SK-N-SH treated with all-trans-retinoic acid at 6 μM for 48 hours (cell line): ENCODE data around the gene SH3BGRL2.

Experiments used
- ATAC-seq: fragments of 200-7000 bp; cut with Tn5 transposase; 3 replicates; pipeline ENCODE4 v1.9.1; 2020; ENCODE audit warnings: mild to moderate bottlenecking, moderate library complexity
- BACH2 ChIP-seq: fragments of 250-450 bp; sonication (Bioruptor Pico); IDR thresholded peaks from 2 replicates; pipeline ENCODE4 v1.9.0; 2021; ENCODE audit warnings: mild to moderate bottlenecking, borderline replicate concordance
- CSDC2 ChIP-seq: fragments of 250-450 bp; sonication (Bioruptor Pico); IDR thresholded peaks from 2 replicates; pipeline ENCODE4 v1.5.0; 2020; ENCODE audit warnings: mild to moderate bottlenecking, moderate library complexity
- GLIS3 ChIP-seq: fragments of 250-450 bp; sonication (Bioruptor Pico); IDR thresholded peaks from 2 replicates; pipeline ENCODE4 v1.5.0; 2020; ENCODE audit warnings: mild to moderate bottlenecking, moderate library complexity
- ISL1 ChIP-seq: fragments of 250-450 bp; sonication (Bioruptor Pico); IDR thresholded peaks from 2 replicates; pipeline ENCODE4 v2.1.2; 2022; ENCODE audit warnings: mild to moderate bottlenecking, moderate library complexity
- OSR1 ChIP-seq: fragments of 250-450 bp; sonication (Bioruptor Pico); IDR thresholded peaks from 2 replicates; pipeline ENCODE4 v1.8.0; 2022; ENCODE audit warnings: moderate library complexity, mild to moderate bottlenecking, inconsistent platforms
- PPARA ChIP-seq: fragments of 250-450 bp; sonication (Bioruptor Pico); IDR thresholded peaks from 2 replicates; pipeline ENCODE4 v1.5.0; 2020; ENCODE audit warnings: mild to moderate bottlenecking, borderline replicate concordance
- RARB ChIP-seq: fragments of 250-450 bp; sonication (Bioruptor Pico); IDR thresholded peaks from 2 replicates; pipeline ENCODE4 v1.8.0; 2021; ENCODE audit warnings: mild to moderate bottlenecking, moderate library complexity
- TOX ChIP-seq: fragments of 250-450 bp; sonication (Bioruptor Pico); IDR thresholded peaks from 2 replicates; pipeline ENCODE4 v1.8.0; 2021; ENCODE audit warnings: mild to moderate bottlenecking, moderate library complexity, borderline replicate concordance
- ZC3H10 ChIP-seq: fragments of 250-450 bp; sonication (Bioruptor Pico); IDR thresholded peaks from 2 replicates; pipeline ENCODE4 v1.5.1; 2021; ENCODE audit warnings: mild to moderate bottlenecking, moderate library complexity
- ZFP3 ChIP-seq: fragments of 250-450 bp; sonication (Bioruptor Pico); IDR thresholded peaks from 2 replicates; pipeline ENCODE4 v1.5.0; 2020; ENCODE audit warnings: mild to moderate bottlenecking, moderate library complexity
- ZFP30 ChIP-seq: fragments of 450-650 bp; formaldehyde crosslinking; IDR thresholded peaks from 2 replicates; pipeline ENCODE4 v1.5.0; 2022; ENCODE audit warnings: mild to moderate bottlenecking, moderate library complexity
- ZNF565 ChIP-seq: fragments of 450-650 bp; formaldehyde crosslinking; conservative IDR thresholded peaks from 2 replicates; pipeline ENCODE4 v1.5.0; 2020; ENCODE audit warnings: low read depth, mild to moderate bottlenecking, moderate library complexity
- ZNF70 ChIP-seq: fragments of 450-650 bp; formaldehyde crosslinking; IDR thresholded peaks from 2 replicates; pipeline ENCODE4 v1.5.0; 2020; ENCODE audit warnings: mild to moderate bottlenecking, moderate library complexity
- ZNF8 ChIP-seq: fragments of 450-650 bp; formaldehyde crosslinking; IDR thresholded peaks from 2 replicates; pipeline ENCODE4 v1.5.0; 2020; ENCODE audit warnings: mild to moderate bottlenecking, moderate library complexity
- TF ChIP-seq, protein P1 (sequence below): fragments of 250-450 bp; sonication (Bioruptor Pico); IDR thresholded peaks from 2 replicates; pipeline ENCODE4 v1.5.0; 2020; ENCODE audit warnings: mild to moderate bottlenecking, moderate library complexity
- TF ChIP-seq, protein P2 (sequence below): fragments of 250-450 bp; sonication (Bioruptor Pico); IDR thresholded peaks from 2 replicates; pipeline ENCODE4 v1.5.1; 2020; ENCODE audit warnings: low read depth, mild to moderate bottlenecking, moderate library complexity
- TF ChIP-seq, protein P3 (sequence below): fragments of 250-450 bp; sonication (Bioruptor Pico); IDR thresholded peaks from 2 replicates; pipeline ENCODE4 v1.8.0; 2020; ENCODE audit warnings: mild to moderate bottlenecking, moderate library complexity, borderline replicate concordance
- TF ChIP-seq, protein P4 (sequence below): fragments of 250-450 bp; sonication (Bioruptor Pico); IDR thresholded peaks from 2 replicates; pipeline ENCODE4 v1.5.1; 2021; ENCODE audit warnings: mild to moderate bottlenecking, moderate library complexity

SH3BGRL2 gene

DNA sequence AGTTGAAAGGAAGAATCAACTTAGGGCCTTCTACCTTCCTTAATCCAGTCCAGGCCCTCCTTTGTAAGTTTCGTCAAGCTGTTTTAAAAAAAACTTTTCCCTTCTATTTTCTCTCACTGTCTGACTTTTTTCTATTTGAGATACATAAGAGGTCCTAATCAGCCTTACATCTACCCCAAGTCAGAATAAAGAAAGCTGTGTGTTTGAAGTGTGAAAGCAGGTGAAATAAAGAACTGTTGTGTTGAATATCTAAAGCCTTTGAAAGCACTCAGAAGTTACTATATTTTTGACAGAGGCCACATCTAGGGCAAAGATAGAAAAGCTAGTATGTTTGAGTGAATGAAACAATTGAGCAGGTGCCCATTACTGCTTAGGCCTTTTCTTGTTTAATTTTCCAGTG lies 35.5 kb downstream of the SH3BGRL2 start (continued):
- TF ChIP-seq, protein P1, sequence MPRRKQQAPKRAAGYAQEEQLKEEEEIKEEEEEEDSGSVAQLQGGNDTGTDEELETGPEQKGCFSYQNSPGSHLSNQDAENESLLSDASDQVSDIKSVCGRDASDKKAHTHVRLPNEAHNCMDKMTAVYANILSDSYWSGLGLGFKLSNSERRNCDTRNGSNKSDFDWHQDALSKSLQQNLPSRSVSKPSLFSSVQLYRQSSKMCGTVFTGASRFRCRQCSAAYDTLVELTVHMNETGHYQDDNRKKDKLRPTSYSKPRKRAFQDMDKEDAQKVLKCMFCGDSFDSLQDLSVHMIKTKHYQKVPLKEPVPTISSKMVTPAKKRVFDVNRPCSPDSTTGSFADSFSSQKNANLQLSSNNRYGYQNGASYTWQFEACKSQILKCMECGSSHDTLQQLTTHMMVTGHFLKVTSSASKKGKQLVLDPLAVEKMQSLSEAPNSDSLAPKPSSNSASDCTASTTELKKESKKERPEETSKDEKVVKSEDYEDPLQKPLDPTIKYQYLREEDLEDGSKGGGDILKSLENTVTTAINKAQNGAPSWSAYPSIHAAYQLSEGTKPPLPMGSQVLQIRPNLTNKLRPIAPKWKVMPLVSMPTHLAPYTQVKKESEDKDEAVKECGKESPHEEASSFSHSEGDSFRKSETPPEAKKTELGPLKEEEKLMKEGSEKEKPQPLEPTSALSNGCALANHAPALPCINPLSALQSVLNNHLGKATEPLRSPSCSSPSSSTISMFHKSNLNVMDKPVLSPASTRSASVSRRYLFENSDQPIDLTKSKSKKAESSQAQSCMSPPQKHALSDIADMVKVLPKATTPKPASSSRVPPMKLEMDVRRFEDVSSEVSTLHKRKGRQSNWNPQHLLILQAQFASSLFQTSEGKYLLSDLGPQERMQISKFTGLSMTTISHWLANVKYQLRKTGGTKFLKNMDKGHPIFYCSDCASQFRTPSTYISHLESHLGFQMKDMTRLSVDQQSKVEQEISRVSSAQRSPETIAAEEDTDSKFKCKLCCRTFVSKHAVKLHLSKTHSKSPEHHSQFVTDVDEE (CRISPR knock-in tag), result no peak
- TF ChIP-seq ZNF8 (CRISPR knock-in tag) (no peak), ISL1 (no peak)

DNA sequence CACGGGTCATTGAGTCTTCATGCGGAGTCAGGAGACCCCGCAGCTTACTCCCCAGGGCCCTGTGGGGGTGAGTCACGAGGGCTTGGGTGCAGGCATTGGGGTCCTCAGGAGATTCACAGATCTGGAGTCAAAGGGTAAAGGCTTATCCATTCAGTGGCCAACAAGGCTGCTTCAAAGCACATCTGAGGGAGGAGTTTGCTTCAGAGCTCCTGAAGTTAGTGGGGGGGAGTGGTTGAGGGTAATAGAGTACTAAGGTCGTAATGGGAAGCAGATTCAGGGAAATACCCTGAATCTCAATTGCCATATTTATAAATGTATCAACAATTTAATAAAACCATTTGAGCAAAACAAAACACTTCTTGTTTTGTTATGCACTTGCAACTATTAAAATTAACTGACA lies 37.3 kb downstream of the SH3BGRL2 start:
- TF ChIP-seq GLIS3 (CRISPR knock-in tag), result no peak
- no peak for TF ChIP-seq ZC3H10 (CRISPR knock-in tag)
- TF ChIP-seq, protein P2, sequence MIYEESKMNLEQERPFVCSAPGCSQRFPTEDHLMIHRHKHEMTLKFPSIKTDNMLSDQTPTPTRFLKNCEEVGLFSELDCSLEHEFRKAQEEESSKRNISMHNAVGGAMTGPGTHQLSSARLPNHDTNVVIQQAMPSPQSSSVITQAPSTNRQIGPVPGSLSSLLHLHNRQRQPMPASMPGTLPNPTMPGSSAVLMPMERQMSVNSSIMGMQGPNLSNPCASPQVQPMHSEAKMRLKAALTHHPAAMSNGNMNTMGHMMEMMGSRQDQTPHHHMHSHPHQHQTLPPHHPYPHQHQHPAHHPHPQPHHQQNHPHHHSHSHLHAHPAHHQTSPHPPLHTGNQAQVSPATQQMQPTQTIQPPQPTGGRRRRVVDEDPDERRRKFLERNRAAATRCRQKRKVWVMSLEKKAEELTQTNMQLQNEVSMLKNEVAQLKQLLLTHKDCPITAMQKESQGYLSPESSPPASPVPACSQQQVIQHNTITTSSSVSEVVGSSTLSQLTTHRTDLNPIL (CRISPR knock-in tag), result no peak
- TF ChIP-seq TOX (CRISPR knock-in tag), result no peak
- no peak for TF ChIP-seq ZFP3 (CRISPR knock-in tag)
- no peak for TF ChIP-seq OSR1 (CRISPR knock-in tag)
- no peak for TF ChIP-seq ZNF8 (CRISPR knock-in tag)
- no peak for TF ChIP-seq ZNF565 (CRISPR knock-in tag)
- no peak for TF ChIP-seq BACH2
- no peak for TF ChIP-seq PPARA
- ATAC-seq, result no peak

DNA sequence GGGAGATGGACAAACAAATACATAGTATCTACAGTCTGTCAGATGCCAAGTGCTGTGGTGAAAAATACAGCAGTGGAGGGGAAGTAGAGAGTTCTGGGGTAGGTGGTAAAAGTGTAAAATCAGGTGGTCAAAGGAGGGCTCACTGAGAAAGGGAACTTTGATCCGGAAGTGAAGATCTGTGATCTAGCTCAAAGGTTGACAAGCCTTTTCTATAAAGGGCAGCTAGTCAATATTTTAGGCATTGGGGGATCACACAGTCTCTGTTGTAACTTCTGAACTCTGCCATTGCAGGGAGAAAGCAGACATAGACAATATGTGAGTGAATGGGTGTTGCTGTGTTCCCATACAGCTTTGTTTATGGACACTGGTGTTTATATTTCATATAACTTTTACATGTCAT lies 38.6 kb downstream of the SH3BGRL2 start:
- no peak for ATAC-seq
- TF ChIP-seq GLIS3 (CRISPR knock-in tag) (no peak), OSR1 (CRISPR knock-in tag) (no peak), ISL1 (no peak), BACH2 (no peak), RARB (CRISPR knock-in tag) (no peak), ZNF70 (CRISPR knock-in tag) (no peak), ZFP3 (CRISPR knock-in tag) (no peak), CSDC2 (CRISPR knock-in tag) (no peak), PPARA (no peak), ZFP30 (no peak), ZNF565 (CRISPR knock-in tag) (no peak), ZNF8 (CRISPR knock-in tag) (no peak)
- TF ChIP-seq, protein P2 (CRISPR knock-in tag), result no peak
- TF ChIP-seq, protein P3, sequence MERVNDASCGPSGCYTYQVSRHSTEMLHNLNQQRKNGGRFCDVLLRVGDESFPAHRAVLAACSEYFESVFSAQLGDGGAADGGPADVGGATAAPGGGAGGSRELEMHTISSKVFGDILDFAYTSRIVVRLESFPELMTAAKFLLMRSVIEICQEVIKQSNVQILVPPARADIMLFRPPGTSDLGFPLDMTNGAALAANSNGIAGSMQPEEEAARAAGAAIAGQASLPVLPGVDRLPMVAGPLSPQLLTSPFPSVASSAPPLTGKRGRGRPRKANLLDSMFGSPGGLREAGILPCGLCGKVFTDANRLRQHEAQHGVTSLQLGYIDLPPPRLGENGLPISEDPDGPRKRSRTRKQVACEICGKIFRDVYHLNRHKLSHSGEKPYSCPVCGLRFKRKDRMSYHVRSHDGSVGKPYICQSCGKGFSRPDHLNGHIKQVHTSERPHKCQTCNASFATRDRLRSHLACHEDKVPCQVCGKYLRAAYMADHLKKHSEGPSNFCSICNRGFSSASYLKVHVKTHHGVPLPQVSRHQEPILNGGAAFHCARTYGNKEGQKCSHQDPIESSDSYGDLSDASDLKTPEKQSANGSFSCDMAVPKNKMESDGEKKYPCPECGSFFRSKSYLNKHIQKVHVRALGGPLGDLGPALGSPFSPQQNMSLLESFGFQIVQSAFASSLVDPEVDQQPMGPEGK (CRISPR knock-in tag), result no peak
- TF ChIP-seq, protein P4, sequence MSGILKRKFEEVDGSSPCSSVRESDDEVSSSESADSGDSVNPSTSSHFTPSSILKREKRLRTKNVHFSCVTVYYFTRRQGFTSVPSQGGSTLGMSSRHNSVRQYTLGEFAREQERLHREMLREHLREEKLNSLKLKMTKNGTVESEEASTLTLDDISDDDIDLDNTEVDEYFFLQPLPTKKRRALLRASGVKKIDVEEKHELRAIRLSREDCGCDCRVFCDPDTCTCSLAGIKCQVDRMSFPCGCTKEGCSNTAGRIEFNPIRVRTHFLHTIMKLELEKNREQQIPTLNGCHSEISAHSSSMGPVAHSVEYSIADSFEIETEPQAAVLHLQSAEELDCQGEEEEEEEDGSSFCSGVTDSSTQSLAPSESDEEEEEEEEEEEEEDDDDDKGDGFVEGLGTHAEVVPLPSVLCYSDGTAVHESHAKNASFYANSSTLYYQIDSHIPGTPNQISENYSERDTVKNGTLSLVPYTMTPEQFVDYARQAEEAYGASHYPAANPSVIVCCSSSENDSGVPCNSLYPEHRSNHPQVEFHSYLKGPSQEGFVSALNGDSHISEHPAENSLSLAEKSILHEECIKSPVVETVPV (CRISPR knock-in tag), result no peak

DNA sequence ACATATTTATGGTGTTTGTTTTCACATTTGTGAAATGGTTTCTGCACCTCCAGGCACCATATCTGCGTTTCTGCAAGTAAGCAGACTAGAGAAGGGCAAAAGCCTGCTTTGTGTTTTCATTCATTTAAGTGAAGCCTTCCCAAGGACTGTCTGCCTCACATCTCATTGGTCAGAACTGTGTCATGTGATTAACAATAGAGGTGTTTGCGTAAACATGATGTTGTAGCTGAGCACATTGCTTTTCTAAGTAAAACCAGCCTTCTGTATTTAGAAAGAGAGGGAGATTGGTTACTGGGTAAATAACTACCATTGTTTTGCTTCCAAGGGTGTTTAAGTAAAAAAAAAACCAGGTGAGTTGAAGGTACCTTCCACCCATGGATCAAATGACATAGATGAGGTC lies 39.7 kb downstream of the SH3BGRL2 start:
- no peak for ATAC-seq
- TF ChIP-seq, protein P2 (CRISPR knock-in tag), result no peak
- TF ChIP-seq, protein P4 (CRISPR knock-in tag), result no peak
- TF ChIP-seq ZNF8 (CRISPR knock-in tag), result no peak
